Lower leg skin (tissue), 4 donors: ENCODE data around the gene OTX1. TPM values are rescaled to one million over a fixed set of nuclear protein-coding genes. Genes with fewer than 3 reads are reported as not detected.

Experiments
- DNase-seq, 2 donors: peaks; one replicate each; pipeline ENCODE4 v3.0.0-alpha.2; 2019; ENCODE audit warnings: low spot score in 2 of 2
- H3K4me3 ChIP-seq: fragments of 200-600 bp; sonication (generic); 2 replicates; pipeline ENCODE4 v1.5.1; 2017; ENCODE audit warnings: mild to moderate bottlenecking, low read depth; ENCODE audit not compliant: poor library complexity, severe bottlenecking
- POLR2A ChIP-seq, 2 donors: fragments of 450-650 bp; IDR thresholded peaks; one replicate each; pipeline ENCODE4 v1.6.1; 2016 to 2017; ENCODE audit warnings: antibody characterized with exemption in 2 of 2, mild to moderate bottlenecking in 1 of 2, moderate library complexity in 1 of 2
- WGBS, 2 donors: methylation state at CpG; one replicate each; pipeline ENCODE4 v1.1.5; 2018; 5-methylcytosine and 5-hydroxymethylcytosine counted together
- intact Hi-C: fragments of 100-400 bp; cut with DNase I; formaldehyde crosslinking; loops from one replicate; pipeline ENCODE4 v1.15.0; 2023; ENCODE audit warnings: low total_unique reads
- total RNA-seq, 4 donors: library from RNA; depleted of rRNA; stranded (reverse); fragments of >200 nt; gene quantifications; one replicate each; pipeline ENCODE4 v1.1.0, GENCODE V29; 2016
- TF ChIP-seq, protein P1 (sequence below), 3 donors: fragments of 450-650 bp; IDR thresholded peaks; one replicate each; pipeline ENCODE4 v1.5.1; 2016; ENCODE audit warnings: antibody characterized with exemption in 3 of 3, mild to moderate bottlenecking in 3 of 3, moderate library complexity in 2 of 3

OTX1 gene
- total RNA-seq, result 1 to 10 TPM; 5.3 to 9.2 (median 8.0) TPM

DNA sequence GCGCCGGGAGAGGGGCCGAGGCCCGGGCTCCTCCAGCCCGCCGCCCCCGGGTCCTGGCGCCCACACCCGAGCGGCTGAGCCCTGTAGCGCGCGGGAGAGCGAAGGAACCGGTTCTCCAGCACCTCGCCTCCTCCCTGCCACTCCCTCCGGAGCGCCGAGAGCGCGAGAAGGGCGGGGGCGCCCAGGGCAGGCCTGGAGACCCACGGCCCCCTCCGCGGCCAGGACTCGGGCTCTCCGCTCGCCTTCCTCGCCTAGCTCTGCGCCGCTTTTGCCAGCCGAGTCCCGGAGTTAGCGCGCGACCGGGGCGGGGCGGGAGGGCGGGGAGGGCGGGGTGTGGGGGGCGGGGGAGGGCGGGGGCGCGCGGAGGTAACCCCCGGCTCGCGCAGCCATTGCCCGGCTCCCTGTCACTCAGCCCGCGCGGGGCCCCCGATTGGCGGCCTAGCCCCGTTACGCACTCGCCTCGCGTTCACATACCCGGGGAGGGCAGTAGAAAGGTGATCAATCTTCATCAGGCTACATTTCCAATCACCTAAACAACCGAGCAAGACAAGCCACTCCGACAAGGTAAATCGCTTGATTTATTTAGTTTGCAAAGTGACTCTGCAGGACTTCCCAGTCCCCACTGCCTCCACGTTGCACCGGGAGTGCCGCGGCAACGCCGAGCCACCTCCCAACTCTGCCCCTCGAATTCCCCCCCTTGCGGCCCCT, at the start of gene OTX1:
Gene OTX1, plus strand, starts transcription at position 497 of the 708 bp plus-strand sequence. CDS start 2,161 bp downstream, outside the sequence.
- peak in 1 of 2 donors; percentile 90 for DNase-seq
- peak within 1 kb of the TSS; percentile 66 for H3K4me3 ChIP-seq
- no peak for TF ChIP-seq POLR2A (IDR thresholded peaks at IDR 0.05)
- TF ChIP-seq, protein P1, sequence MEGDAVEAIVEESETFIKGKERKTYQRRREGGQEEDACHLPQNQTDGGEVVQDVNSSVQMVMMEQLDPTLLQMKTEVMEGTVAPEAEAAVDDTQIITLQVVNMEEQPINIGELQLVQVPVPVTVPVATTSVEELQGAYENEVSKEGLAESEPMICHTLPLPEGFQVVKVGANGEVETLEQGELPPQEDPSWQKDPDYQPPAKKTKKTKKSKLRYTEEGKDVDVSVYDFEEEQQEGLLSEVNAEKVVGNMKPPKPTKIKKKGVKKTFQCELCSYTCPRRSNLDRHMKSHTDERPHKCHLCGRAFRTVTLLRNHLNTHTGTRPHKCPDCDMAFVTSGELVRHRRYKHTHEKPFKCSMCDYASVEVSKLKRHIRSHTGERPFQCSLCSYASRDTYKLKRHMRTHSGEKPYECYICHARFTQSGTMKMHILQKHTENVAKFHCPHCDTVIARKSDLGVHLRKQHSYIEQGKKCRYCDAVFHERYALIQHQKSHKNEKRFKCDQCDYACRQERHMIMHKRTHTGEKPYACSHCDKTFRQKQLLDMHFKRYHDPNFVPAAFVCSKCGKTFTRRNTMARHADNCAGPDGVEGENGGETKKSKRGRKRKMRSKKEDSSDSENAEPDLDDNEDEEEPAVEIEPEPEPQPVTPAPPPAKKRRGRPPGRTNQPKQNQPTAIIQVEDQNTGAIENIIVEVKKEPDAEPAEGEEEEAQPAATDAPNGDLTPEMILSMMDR (IDR thresholded peaks at IDR 0.05), result no peak
- WGBS, 2 donors, result 0 to 1% methylated on average over 18 to 24 of the region's 73 CpGs
- intact Hi-C loops, result loop anchor here (10.0 kb wide), 1 partner anchor 1936 kb away; no protein-coding TSS in a partner anchor

DNA sequence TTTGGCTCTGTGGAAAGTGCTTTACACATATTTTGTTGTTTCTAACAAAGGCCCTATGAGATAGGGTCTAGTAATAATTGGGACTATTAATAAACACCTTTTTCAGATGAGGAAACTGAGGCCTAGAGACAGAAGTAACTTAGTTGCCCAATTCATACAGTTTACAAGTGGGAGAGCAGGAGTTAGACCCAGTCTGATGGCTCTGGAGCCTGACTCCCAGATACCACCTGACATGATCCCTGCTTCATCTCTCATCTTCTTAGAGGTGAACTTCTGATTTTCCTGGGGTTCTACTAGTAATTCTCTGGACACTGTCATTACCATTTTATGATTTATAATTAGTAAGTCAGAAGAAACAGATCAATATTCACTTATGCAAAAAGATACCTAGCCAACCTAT, 49.1 kb upstream of the OTX1 start:
- no peak overlapping the region for H3K4me3 ChIP-seq
- no peak for DNase-seq
- TF ChIP-seq, protein P1 (IDR thresholded peaks at IDR 0.05), result no peak
- TF ChIP-seq POLR2A (IDR thresholded peaks at IDR 0.05), result no peak
- intact Hi-C loops, result no loop called here

DNA sequence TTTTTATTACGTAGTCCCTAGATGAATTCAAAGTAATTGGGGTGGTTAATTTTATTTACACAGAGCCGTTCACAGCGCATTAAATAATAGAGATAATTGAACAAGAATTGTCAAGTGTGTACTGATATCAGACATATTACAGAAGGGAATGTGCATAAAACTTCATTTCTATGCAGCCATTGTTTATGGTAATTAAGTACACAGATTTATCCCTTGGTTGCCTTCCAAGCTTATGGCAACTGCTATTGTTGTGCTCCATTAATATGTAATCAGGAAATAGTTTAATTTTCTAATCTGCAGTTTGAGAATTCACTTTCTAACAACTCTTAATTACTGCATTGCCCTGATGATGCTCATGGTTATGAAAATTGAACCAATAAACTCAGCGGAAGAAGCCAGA, 47.3 kb upstream of the OTX1 start:
- intact Hi-C loops, result no loop called here
- WGBS, 2 donors, result 92 to 93% methylated on average over 4 of the region's 4 CpGs
- no peak for TF ChIP-seq POLR2A (IDR thresholded peaks at IDR 0.05)
- TF ChIP-seq, protein P1 (IDR thresholded peaks at IDR 0.05), result no peak

DNA sequence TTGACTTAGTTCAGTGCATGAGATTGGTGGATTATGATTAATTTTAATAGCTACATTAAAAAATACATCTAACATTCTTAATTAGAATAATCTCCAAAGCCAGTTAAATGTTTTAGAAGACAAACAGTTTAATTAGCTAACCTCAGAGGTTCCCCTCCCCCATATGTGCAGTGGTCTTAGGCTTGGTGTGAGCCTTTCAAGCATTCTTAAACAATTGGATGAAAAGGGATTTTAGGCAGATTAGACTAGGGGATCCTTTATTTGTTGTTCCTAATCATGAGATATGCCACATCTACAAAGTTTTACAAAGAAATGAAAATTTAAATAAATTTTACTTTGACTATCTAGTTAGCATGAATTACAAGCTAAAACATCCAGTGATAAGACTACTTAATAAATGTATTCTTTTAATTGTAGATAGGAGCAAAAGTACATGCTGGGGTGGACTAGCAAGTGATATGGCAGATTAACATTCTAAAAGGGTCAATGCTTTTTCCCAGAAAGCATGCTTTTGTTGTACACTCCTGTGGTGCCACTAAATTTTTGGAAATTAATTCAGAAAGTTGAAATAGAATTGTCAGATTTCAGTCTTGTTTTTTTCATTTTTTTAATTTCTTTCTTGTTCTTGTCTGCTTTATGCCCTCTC, 42.7 kb upstream of the OTX1 start:
- TF ChIP-seq POLR2A (IDR thresholded peaks at IDR 0.05), result no peak
- TF ChIP-seq, protein P1 (IDR thresholded peaks at IDR 0.05), result no peak
- intact Hi-C loops, result no loop called here
- no peak for DNase-seq
- no peak overlapping the region for H3K4me3 ChIP-seq

More for the DNA sequence above, 47.3 kb upstream of the OTX1 start:
- no peak for DNase-seq
- H3K4me3 ChIP-seq, result no peak overlapping the region

DNA sequence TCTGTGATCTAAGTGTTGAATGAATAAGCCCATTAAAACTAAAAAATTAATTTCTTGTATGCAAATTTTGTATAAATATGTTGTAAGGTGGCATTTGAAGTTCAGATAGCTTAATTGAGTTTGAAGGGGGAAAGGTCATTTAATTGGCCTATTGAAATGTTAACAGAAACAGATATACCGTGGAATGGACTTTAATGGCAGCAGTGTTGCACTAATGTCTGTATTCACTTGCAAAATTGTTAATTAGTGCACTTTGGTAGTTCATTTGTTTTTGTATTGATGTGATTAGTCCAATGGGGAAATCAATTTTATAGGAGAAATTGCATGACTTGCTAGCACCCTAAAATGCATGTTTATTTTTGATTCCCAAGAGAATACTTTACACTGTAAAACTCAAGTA, 41.8 kb upstream of the OTX1 start:
- intact Hi-C loops, result no loop called here
- WGBS, 2 donors, result 96 to 100% methylated on average over 1 of the region's 1 CpG
- TF ChIP-seq, protein P1 (IDR thresholded peaks at IDR 0.05), result no peak
- no peak for TF ChIP-seq POLR2A (IDR thresholded peaks at IDR 0.05)
- no peak for DNase-seq
- H3K4me3 ChIP-seq, result no peak overlapping the region
